Measurements from ENCODE around the gene CAMTA2.

CAMTA2 gene

GRCh38 chr17:5000237-5000639, 12.8 kb upstream of the CAMTA2 start:
- no peak overlapping the region for H3K4me3 ChIP-seq (ENCODE audit: low read depth, low read length)
- DNase-seq (ENCODE audit: low read depth): no peak

DNA sequence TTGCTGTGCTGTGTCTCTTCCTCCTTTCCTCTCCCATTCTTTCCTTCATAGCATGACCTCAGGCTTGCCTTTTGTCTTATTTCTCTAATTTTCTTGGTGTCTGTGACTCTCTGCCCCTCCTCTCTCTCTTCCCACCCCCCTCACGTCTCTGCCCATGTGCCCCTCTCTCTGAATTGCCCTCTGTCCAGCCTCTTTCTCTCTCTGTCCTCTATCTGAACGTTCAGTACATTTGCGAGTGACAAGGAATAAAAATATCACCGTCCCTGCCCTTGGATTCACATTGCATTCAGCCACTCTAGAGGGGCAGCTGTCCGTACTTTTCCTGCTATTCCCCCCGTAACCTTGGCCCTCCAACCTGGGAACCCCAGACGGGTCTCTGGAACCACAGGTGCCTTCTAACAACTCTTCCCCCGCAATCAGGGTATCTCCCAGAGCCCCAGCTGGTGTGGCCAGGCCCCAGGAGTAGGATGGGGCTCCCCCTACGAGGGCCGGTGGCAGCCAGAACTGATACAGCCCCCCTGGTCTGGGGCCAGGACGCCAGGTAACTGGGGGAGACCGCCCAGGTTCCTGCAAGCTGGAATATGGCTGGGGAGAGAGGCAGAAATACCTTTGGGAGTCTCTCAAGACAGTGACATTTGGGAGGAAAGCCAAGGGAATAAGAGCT, 12.1 kb upstream of the CAMTA2 start:
- peak overlapping the region; percentile 82 for H3K4me3 ChIP-seq (ENCODE audit: low read depth, low read length)
- TF ChIP-seq, protein P1, sequence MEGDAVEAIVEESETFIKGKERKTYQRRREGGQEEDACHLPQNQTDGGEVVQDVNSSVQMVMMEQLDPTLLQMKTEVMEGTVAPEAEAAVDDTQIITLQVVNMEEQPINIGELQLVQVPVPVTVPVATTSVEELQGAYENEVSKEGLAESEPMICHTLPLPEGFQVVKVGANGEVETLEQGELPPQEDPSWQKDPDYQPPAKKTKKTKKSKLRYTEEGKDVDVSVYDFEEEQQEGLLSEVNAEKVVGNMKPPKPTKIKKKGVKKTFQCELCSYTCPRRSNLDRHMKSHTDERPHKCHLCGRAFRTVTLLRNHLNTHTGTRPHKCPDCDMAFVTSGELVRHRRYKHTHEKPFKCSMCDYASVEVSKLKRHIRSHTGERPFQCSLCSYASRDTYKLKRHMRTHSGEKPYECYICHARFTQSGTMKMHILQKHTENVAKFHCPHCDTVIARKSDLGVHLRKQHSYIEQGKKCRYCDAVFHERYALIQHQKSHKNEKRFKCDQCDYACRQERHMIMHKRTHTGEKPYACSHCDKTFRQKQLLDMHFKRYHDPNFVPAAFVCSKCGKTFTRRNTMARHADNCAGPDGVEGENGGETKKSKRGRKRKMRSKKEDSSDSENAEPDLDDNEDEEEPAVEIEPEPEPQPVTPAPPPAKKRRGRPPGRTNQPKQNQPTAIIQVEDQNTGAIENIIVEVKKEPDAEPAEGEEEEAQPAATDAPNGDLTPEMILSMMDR (conservative IDR thresholded peaks at IDR 0.05; ENCODE audit: low read depth, low read length): no peak
- no peak for DNase-seq (ENCODE audit: low read depth)

More at GRCh38 chr17:5000237-5000639, 12.8 kb upstream of the CAMTA2 start:
- TF ChIP-seq, protein P1 (conservative IDR thresholded peaks at IDR 0.05; ENCODE audit: low read depth, low read length): no peak

- no peak for DNase-seq (ENCODE audit: low read depth)
- H3K4me3 ChIP-seq (ENCODE audit: low read depth, low read length): peak overlapping the region; percentile 82
- TF ChIP-seq, protein P1 (conservative IDR thresholded peaks at IDR 0.05; ENCODE audit: low read depth, low read length): no peak
These were observed 11.4 kb upstream of the CAMTA2 start for GRCh38 chr17:4998732-4999429.

DNA sequence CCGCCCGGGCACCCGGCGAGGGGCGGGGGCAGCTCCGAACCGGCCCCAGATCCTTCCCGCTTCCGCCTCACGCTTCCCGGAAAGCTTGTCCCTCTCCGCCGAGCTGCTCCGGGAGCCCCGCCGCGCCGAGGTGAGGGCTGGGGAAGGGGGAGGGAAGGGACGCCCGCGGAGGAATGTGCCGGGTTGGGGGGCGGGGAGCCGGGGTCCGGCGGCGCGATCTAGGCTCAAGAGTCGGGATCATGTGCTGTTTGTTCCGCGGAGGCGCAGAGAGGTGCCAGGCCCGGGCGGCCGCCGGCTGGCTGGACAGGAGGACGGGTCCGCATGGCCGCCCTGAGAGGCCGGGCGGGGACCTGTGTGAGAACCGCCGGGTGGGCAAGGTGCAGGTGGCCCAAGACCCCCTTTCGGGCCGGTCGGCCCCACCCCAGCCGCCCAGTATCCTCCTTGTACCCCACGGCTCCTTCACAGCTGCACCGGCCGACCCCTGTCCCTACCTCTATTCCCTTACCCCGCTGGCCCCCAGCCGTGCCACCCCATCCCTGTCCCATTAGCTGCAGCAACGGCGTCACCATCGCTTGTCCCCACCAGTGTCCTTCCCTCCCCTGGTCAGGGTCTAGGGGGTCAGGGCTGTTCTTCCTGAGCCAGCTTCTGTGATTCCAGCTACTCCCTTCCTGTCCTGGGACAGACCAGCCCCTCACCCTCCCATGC, 10.7 kb upstream of the CAMTA2 start:
- peak overlapping the region; percentile 82 for H3K4me3 ChIP-seq (ENCODE audit: low read depth, low read length)
- peak; percentile 45 for DNase-seq (ENCODE audit: low read depth)

GRCh38 chr17:4997302-4998026, 10.0 kb upstream of the CAMTA2 start, which contains the start of the genes INCA1 and KIF1C:
INCA1 (minus strand) TSS chr17:4997522; CDS start chr17:4994437, 3,085 bp downstream.
KIF1C (plus strand) TSS chr17:4997950; CDS start chr17:5000247, 2,297 bp downstream.
- peak; percentile 88 for DNase-seq (ENCODE audit: low read depth)
- H3K4me3 ChIP-seq (ENCODE audit: low read depth, low read length): peak within 1 kb of the TSS; percentile 82
- TF ChIP-seq, protein P1 (conservative IDR thresholded peaks at IDR 0.05; ENCODE audit: low read depth, low read length): no peak

More for the DNA sequence above, 10.7 kb upstream of the CAMTA2 start:
- TF ChIP-seq, protein P1 (conservative IDR thresholded peaks at IDR 0.05; ENCODE audit: low read depth, low read length): no peak

DNA sequence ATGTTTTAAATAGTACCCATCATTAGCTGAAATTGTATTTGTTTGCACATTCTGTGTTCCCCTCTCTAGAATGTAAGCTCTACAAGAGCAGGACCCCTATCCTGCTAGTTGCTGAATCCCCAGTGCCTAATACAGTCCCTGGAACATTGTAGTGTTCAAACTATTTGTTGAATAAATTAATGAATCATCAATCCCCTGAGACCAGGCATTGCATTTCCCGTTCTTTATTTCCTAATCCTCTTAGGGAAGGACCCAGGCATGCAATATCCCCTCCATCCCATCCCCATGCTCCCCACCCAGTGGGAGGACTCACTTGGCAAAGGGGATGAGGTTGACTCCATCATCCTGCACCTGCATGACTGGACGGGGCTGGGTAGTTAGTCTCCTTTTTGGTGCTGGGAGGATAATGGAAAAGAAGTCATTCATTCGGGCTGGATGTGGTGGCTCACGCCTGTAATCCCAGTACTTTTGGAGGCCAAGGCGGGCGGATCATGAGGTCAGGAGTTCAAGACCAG, 6.7 kb upstream of the CAMTA2 start:
- H3K4me3 ChIP-seq (ENCODE audit: low read depth, low read length): no peak overlapping the region
- DNase-seq (ENCODE audit: low read depth): no peak
- TF ChIP-seq, protein P1 (conservative IDR thresholded peaks at IDR 0.05; ENCODE audit: low read depth, low read length): no peak

Measured in choroid plexus epithelial cell (primary cell).